GM12878 (cell line): ENCODE measurements around the gene CCDC149. TPM values are rescaled to one million over a fixed set of nuclear protein-coding genes. Genes with fewer than 3 reads are reported as not detected.

Source experiments
- ATAC-seq: fragments of 200-7000 bp; cut with Tn5 transposase; 3 replicates; pipeline ENCODE4 v1.9.1; 2020; ENCODE audit warnings: mild to moderate bottlenecking, moderate library complexity
- BruUV-seq: library from RNA; stranded (reverse); fragments of 400-500 nt; replicated peaks from 2 replicates; lab custom pipeline; 2021; lab: Mats Ljungman, UMichigan
- CTCF ChIA-PET: fragments of 300-600 bp; sonication (Branson Sonifier 250); formaldehyde crosslinking; extraction: SDS; loops from one replicate; lab custom pipeline; 2021; ENCODE audit warnings: inconsistent platforms; lab: Yijun Ruan, JAX
- POLR2A ChIA-PET: fragments of 350-600 bp; formaldehyde crosslinking; extraction: SDS; loops from one replicate; lab custom pipeline; 2021; ENCODE audit warnings: inconsistent platforms; lab: Charles Lee
- RAD21 ChIA-PET: fragments of 300-600 bp; sonication (Branson Sonifier 250); formaldehyde crosslinking; loops from one replicate; lab custom pipeline; 2023; ENCODE audit warnings: antibody characterized with exemption; ENCODE audit not compliant: unreplicated experiment; lab: Charles Lee
- SMC1A ChIA-PET: fragments of 300-600 bp; sonication (Branson Sonifier 250); formaldehyde crosslinking; loops from one replicate; lab custom pipeline; 2023; ENCODE audit not compliant: unreplicated experiment, uncharacterized antibody; lab: Charles Lee
- DNase-seq: peaks from one replicate; pipeline ENCODE4 v3.0.0-alpha.2; 2011; ENCODE audit warnings: low read depth, low spot score
- FAIRE-seq: peaks from 3 replicates; lab custom pipeline; 2011; peaks lifted over from hg19 to GRCh38; lab: Jason Lieb, UNC
- H2AFZ ChIP-seq: 2 replicates; pipeline ENCODE4 v1.6.0; 2011; ENCODE audit warnings: low read depth, low read length, control low read depth; ENCODE audit not compliant: control insufficient read depth
- H3K27ac ChIP-seq: 2 replicates; pipeline ENCODE4 v1.5.1; 2011; ENCODE audit warnings: control low read depth; ENCODE audit not compliant: control insufficient read depth, insufficient read depth
- H3K27me3 ChIP-seq, 2 experiments: replicated peaks in 1 of 2; 2 replicates each; pipeline versions ENCODE4 v1.6.0 to v1.6.1; 2011; ENCODE audit warnings: low read length in 1 of 2; ENCODE audit not compliant: control insufficient read depth in 2 of 2, insufficient read depth in 2 of 2
- H3K36me3 ChIP-seq, 2 experiments: 2 replicates each; pipeline ENCODE4 v1.5.1; 2011; ENCODE audit warnings: low read length in 1 of 2; ENCODE audit not compliant: control insufficient read depth in 2 of 2, insufficient read depth in 2 of 2
- H3K4me1 ChIP-seq: 2 replicates; pipeline ENCODE4 v1.6.1; 2011; ENCODE audit warnings: mild to moderate bottlenecking, low read length, moderate library complexity, mixed read lengths; ENCODE audit not compliant: control insufficient read depth, insufficient read depth
- H3K4me2 ChIP-seq: 2 replicates; pipeline ENCODE4 v1.6.0; 2011; ENCODE audit warnings: control low read depth; ENCODE audit not compliant: control insufficient read depth, insufficient read depth
- H3K4me3 ChIP-seq: fragments of 200-600 bp; sonication (generic); 2 replicates; pipeline ENCODE4 v1.5.1; 2016
- H3K79me2 ChIP-seq: 2 replicates; pipeline ENCODE4 v1.6.0; 2011; ENCODE audit warnings: low read length; ENCODE audit not compliant: control insufficient read depth, insufficient read depth
- H3K9ac ChIP-seq: 2 replicates; pipeline ENCODE4 v1.8.0; 2011; ENCODE audit warnings: low read length, control low read depth, mixed read lengths; ENCODE audit not compliant: control insufficient read depth, insufficient read depth
- H3K9me3 ChIP-seq: replicated peaks from 3 replicates; pipeline ENCODE4 v1.5.1; 2011; ENCODE audit warnings: mild to moderate bottlenecking, low read length; ENCODE audit not compliant: control insufficient read depth, insufficient read depth
- H4K20me1 ChIP-seq: 2 replicates; pipeline ENCODE4 v1.6.0; 2011; ENCODE audit not compliant: control insufficient read depth, insufficient read depth
- BCL3 ChIP-seq: IDR thresholded peaks from 2 replicates; pipeline ENCODE4 v1.6.1; 2011; ENCODE audit warnings: borderline replicate concordance, low read depth, mild to moderate bottlenecking, moderate library complexity, low read length; ENCODE audit not compliant: insufficient read depth, poor library complexity, severe bottlenecking
- E2F4 ChIP-seq: IDR thresholded peaks from 2 replicates; pipeline ENCODE4 v1.6.1; 2012; ENCODE audit warnings: low read depth, low read length, improper control_type of control experiment
- E4F1 ChIP-seq: fragments of 450-650 bp; IDR thresholded peaks from 2 replicates; pipeline ENCODE4 v1.6.1; 2018; ENCODE audit warnings: borderline replicate concordance, mild to moderate bottlenecking; ENCODE audit not compliant: partially characterized antibody
- FOXK2 ChIP-seq: fragments of 450-650 bp; IDR thresholded peaks from 2 replicates; pipeline ENCODE4 v1.6.1; 2017; ENCODE audit warnings: mild to moderate bottlenecking, moderate library complexity
- MEF2B ChIP-seq: fragments of 450-650 bp; IDR thresholded peaks from 2 replicates; pipeline ENCODE4 v1.6.1; 2018; ENCODE audit warnings: mild to moderate bottlenecking, moderate library complexity; ENCODE audit not compliant: partially characterized antibody, poor library complexity, severe bottlenecking
- MYB ChIP-seq: fragments of 150-350 bp; IDR thresholded peaks from 2 replicates; pipeline ENCODE4 v1.6.1; 2014; ENCODE audit warnings: mild to moderate bottlenecking, low read depth, low read length, borderline replicate concordance
- PAX8 ChIP-seq: fragments of 450-650 bp; IDR thresholded peaks from 2 replicates; pipeline ENCODE4 v1.6.1; 2017; ENCODE audit warnings: mild to moderate bottlenecking, moderate library complexity
- PKNOX1 ChIP-seq: fragments of 450-650 bp; IDR thresholded peaks from 2 replicates; pipeline ENCODE4 v1.6.1; 2016; ENCODE audit warnings: mild to moderate bottlenecking
- RUNX3 ChIP-seq: IDR thresholded peaks from 2 replicates; pipeline ENCODE4 v1.6.1; 2012; ENCODE audit warnings: low read length, inconsistent platforms
- SREBF2 ChIP-seq: IDR thresholded peaks from 2 replicates; pipeline ENCODE4 v1.6.1; 2012; ENCODE audit warnings: mild to moderate bottlenecking, low read length
- USF2 ChIP-seq: IDR thresholded peaks from 2 replicates; pipeline ENCODE4 v1.6.1; 2011; ENCODE audit warnings: low read depth, low read length, improper control_type of control experiment, borderline replicate concordance
- ZNF274 ChIP-seq: IDR thresholded peaks from one replicate; pipeline ENCODE4 v1.8.0; 2011; ENCODE audit not compliant: insufficient read length, insufficient read depth
- ZNF687 ChIP-seq: fragments of 450-650 bp; IDR thresholded peaks from 2 replicates; pipeline ENCODE4 v1.6.1; 2017; ENCODE audit warnings: mild to moderate bottlenecking, moderate library complexity
- WGBS: methylation state at CpG from one replicate; pipeline ENCODE4 v1.1.6; 2016; ENCODE audit warnings: low lambda C conversion rate; ENCODE audit not compliant: insufficient replicate concordance, insufficient coverage; ENCODE audit errors: missing lambda C conversion rate; 5-methylcytosine and 5-hydroxymethylcytosine counted together
- in situ Hi-C: fragments of 300-500 bp; cut with MboI; formaldehyde crosslinking; loops from 9 replicates; pipeline ENCODE4 v1.14.3; 2018; ENCODE audit warnings: mixed read lengths
- intact Hi-C: fragments of 100-400 bp; cut with micrococcal nuclease; formaldehyde crosslinking; loops from one replicate; pipeline ENCODE4 v1.14.2; 2022; ENCODE audit not compliant: unreplicated experiment
- polyA plus RNA-seq, 11 experiments: library from polyadenylated mRNA; depleted of rRNA in 4 of 11; unstranded in 6 of 11; stranded (reverse) in 5 of 11; fragments of >200 nt; fragmentation: Nextera tagmentation in 4 of 11; fragmentation: Illumina TruSeq in 1 of 11; extraction: Ambion mirVana in 4 of 11; extraction: Trizol in 1 of 11; gene quantifications; 1 replicate in 1 of 11; 2 replicates in 10 of 11; pipeline versions ENCODE4 v1.2.1 to v1.2.3, GENCODE V29; 2011 to 2016; ENCODE audit warnings: inconsistent platforms in 2 of 11, missing spikeins in 2 of 11, low read depth in 1 of 11
- total RNA-seq, 4 experiments: library from RNA; depleted of rRNA in 3 of 4; stranded (reverse); fragments of >200 nt in 3 of 4; fragmentation: Illumina TruSeq in 1 of 4; extraction: Trizol in 1 of 4; gene quantifications; 2 replicates each; pipeline versions ENCODE4 v1.2.1 to v1.2.3, GENCODE V29; 2013 to 2021

Gene CCDC149
- total and polyA plus RNA-seq, 10 of the 15 experiments (the other 5 are each of a cell fraction or from before 2014, with no cell fraction given), result 0.03 to 0.04 (median 0.04) TPM; not detected in 7

- ChIA-PET POLR2A (no interaction called here), CTCF (no interaction called here), RAD21 (no interaction called here), SMC1A (no interaction called here)
- H3K79me2 ChIP-seq, result no peaks in the 10 kb centered on the region
- ATAC-seq, result no peak
- no TSS peak for BruUV-seq
- H4K20me1 ChIP-seq, result no peaks in the 10 kb centered on the region
- no peak overlapping the region for H3K9ac ChIP-seq
- intact Hi-C loops (no loop called here), in situ Hi-C loops (no loop called here)
- no peak for FAIRE-seq
- H2AFZ ChIP-seq, result no peak overlapping the region
- H3K4me2 ChIP-seq, result no peak overlapping the region
- H3K9me3 ChIP-seq, result no peaks in the 10 kb centered on the region
- H3K4me1 ChIP-seq, result no peaks in the 10 kb centered on the region
- H3K27ac ChIP-seq, result no peak overlapping the region
- H3K27me3 ChIP-seq, result no peaks in the 10 kb centered on the region; a peak in 2 of 4 replicates
- DNase-seq, result no peak
- H3K36me3 ChIP-seq, result no peaks in the 10 kb centered on the region
- WGBS, result 0% methylated on average over 3 of the region's 3 CpGs
- H3K4me3 ChIP-seq, result no peak overlapping the region
- TF ChIP-seq PAX8 (no peak), E4F1 (no peak), ZNF274 (no peak), RUNX3 (no peak), MYB (no peak), SREBF2 (no peak), BCL3 (no peak), PKNOX1 (no peak), MEF2B (no peak), ZNF687 (no peak), FOXK2 (no peak), E2F4 (no peak), USF2 (no peak)
These were observed 16.8 kb downstream of the CCDC149 start for GRCh38 chr4:24896056-24896455.
